Upper lobe of left lung (tissue), 4 donors: Measurements from ENCODE around the gene GBX1.

Experiments
- CTCF ChIP-seq, 6 experiments: fragments of 450-650 bp in 4 of 6; fragments of 200-600 bp in 2 of 6; sonication (generic) in 2 of 6; IDR thresholded peaks; one replicate each; pipeline ENCODE4 v1.5.1; 2016 to 2019; ENCODE audit warnings: antibody characterized with exemption in 6 of 6
- POLR2A ChIP-seq, 4 donors: fragments of 450-650 bp; IDR thresholded peaks; one replicate each; pipeline ENCODE4 v1.5.1; 2016 to 2017; ENCODE audit warnings: antibody characterized with exemption in 4 of 4, mild to moderate bottlenecking in 2 of 4

- TF ChIP-seq POLR2A (IDR thresholded peaks at IDR 0.05) = no peak
- TF ChIP-seq CTCF (IDR thresholded peaks at IDR 0.05) = no peak
These were observed 27.7 kb downstream of the GBX1 start for GRCh38 chr7:151139791-151140190.
